Mesenchymal stem cell (in vitro differentiated cells and primary cell): ENCODE measurements around the gene NFATC3.

ENCODE experiments used
- DNase-seq: peaks from one replicate; pipeline ENCODE4 v3.0.0-alpha.2; 2013
- H2AFZ ChIP-seq: one replicate; pipeline ENCODE4 v1.6.1; 2013; ENCODE audit warnings: low read depth, mild to moderate bottlenecking, control low read depth, inconsistent platforms, low read length, moderate library complexity
- H2AK5ac ChIP-seq: 2 replicates; pipeline ENCODE4 v1.6.1; 2013; ENCODE audit warnings: low read length, moderate library complexity, mild to moderate bottlenecking, inconsistent platforms; ENCODE audit not compliant: severe bottlenecking
- H2BK120ac ChIP-seq: one replicate; pipeline ENCODE4 v1.6.1; 2013; ENCODE audit warnings: low read depth, mild to moderate bottlenecking, inconsistent platforms, low read length, moderate library complexity
- H2BK12ac ChIP-seq, 2 experiments: one replicate each; pipeline ENCODE4 v1.6.1; 2013; ENCODE audit warnings: inconsistent platforms in 2 of 2, low read length in 2 of 2, mild to moderate bottlenecking in 2 of 2, moderate library complexity in 2 of 2, control low read depth in 1 of 2
- H2BK15ac ChIP-seq: one replicate; pipeline ENCODE4 v1.6.1; 2013; ENCODE audit warnings: mild to moderate bottlenecking, low read depth, inconsistent platforms; ENCODE audit not compliant: poor library complexity, severe bottlenecking
- H2BK5ac ChIP-seq: 2 replicates; pipeline ENCODE4 v1.6.1; 2013; ENCODE audit warnings: low read depth, mild to moderate bottlenecking, low read length, control low read depth, inconsistent platforms; ENCODE audit not compliant: poor library complexity, severe bottlenecking
- H3K14ac ChIP-seq, 2 experiments: one replicate each; pipeline ENCODE4 v1.6.1; 2013; ENCODE audit warnings: inconsistent platforms in 2 of 2, low read length in 2 of 2, control low read depth in 1 of 2, mild to moderate bottlenecking in 1 of 2, moderate library complexity in 1 of 2
- H3K18ac ChIP-seq, 2 experiments: one replicate each; pipeline ENCODE4 v1.6.1; 2013; ENCODE audit warnings: inconsistent platforms in 2 of 2, low read length in 2 of 2, control low read depth in 1 of 2, low read depth in 1 of 2, mild to moderate bottlenecking in 1 of 2
- H3K23ac ChIP-seq, 2 experiments: one replicate each; pipeline ENCODE4 v1.6.1; 2013; ENCODE audit warnings: inconsistent platforms in 2 of 2, low read length in 2 of 2, mild to moderate bottlenecking in 2 of 2, moderate library complexity in 2 of 2, control low read depth in 1 of 2
- H3K27ac ChIP-seq: 2 replicates; pipeline ENCODE4 v1.5.1; 2013; ENCODE audit warnings: mild to moderate bottlenecking, moderate library complexity, low read length, control low read depth, inconsistent platforms; ENCODE audit not compliant: poor library complexity, severe bottlenecking
- H3K27me3 ChIP-seq, 2 experiments: 2 replicates each; pipeline versions ENCODE4 v1.6.1 to v1.7.0; 2013; ENCODE audit warnings: low read length in 2 of 2, mild to moderate bottlenecking in 2 of 2, moderate library complexity in 2 of 2, control low read depth in 1 of 2, inconsistent platforms in 1 of 2; ENCODE audit not compliant: control insufficient read depth in 1 of 2, insufficient read depth in 1 of 2
- H3K36me3 ChIP-seq, 2 experiments: 2 replicates each; pipeline versions ENCODE4 v1.6.1 to v1.7.0; 2013; ENCODE audit warnings: low read length in 2 of 2, control low read depth in 1 of 2, inconsistent platforms in 1 of 2, low read depth in 1 of 2, mild to moderate bottlenecking in 1 of 2; ENCODE audit not compliant: insufficient read depth in 2 of 2, control insufficient read depth in 1 of 2
- H3K4ac ChIP-seq, 2 experiments: one replicate each; pipeline ENCODE4 v1.6.1; 2013; ENCODE audit warnings: inconsistent platforms in 2 of 2, low read length in 2 of 2, mild to moderate bottlenecking in 2 of 2, moderate library complexity in 2 of 2, control low read depth in 1 of 2, low read depth in 1 of 2
- H3K4me1 ChIP-seq: 2 replicates; pipeline ENCODE4 v1.6.1; 2013; ENCODE audit warnings: low read depth, low read length, control low read depth; ENCODE audit not compliant: control insufficient read depth, insufficient read depth
- H3K4me2 ChIP-seq: 2 replicates; pipeline ENCODE4 v1.6.1; 2013; ENCODE audit warnings: low read length, mild to moderate bottlenecking, inconsistent platforms; ENCODE audit not compliant: poor library complexity, severe bottlenecking
- H3K4me3 ChIP-seq, 2 experiments: 2 replicates each; pipeline versions ENCODE4 v1.5.1 to v1.7.0; 2013; ENCODE audit warnings: low read length in 2 of 2, mild to moderate bottlenecking in 2 of 2, control low read depth in 1 of 2, low read depth in 1 of 2; ENCODE audit not compliant: insufficient read depth in 1 of 2
- H3K79me1 ChIP-seq: replicated peaks from 2 replicates; pipeline ENCODE4 v1.6.1; 2013; ENCODE audit warnings: mild to moderate bottlenecking, control low read depth, low read length, inconsistent platforms; ENCODE audit not compliant: poor library complexity, severe bottlenecking
- H3K9ac ChIP-seq: 2 replicates; pipeline ENCODE4 v1.7.0; 2013; ENCODE audit warnings: mild to moderate bottlenecking, low read length, moderate library complexity
- H3K9me3 ChIP-seq: 2 replicates; pipeline ENCODE4 v1.7.0; 2013; ENCODE audit warnings: mild to moderate bottlenecking, low read length; ENCODE audit not compliant: control insufficient read depth
- H4K8ac ChIP-seq: one replicate; pipeline ENCODE4 v1.6.1; 2013; ENCODE audit warnings: inconsistent platforms, mild to moderate bottlenecking, low read length, moderate library complexity
- H4K91ac ChIP-seq: one replicate; pipeline ENCODE4 v1.6.1; 2013; ENCODE audit warnings: mild to moderate bottlenecking, low read length, inconsistent platforms
- WGBS: methylation state at CpG from one replicate; pipeline ENCODE4 v1.1.7; 2013; ENCODE audit warnings: mixed read lengths; 5-methylcytosine and 5-hydroxymethylcytosine counted together

NFATC3 gene

DNA sequence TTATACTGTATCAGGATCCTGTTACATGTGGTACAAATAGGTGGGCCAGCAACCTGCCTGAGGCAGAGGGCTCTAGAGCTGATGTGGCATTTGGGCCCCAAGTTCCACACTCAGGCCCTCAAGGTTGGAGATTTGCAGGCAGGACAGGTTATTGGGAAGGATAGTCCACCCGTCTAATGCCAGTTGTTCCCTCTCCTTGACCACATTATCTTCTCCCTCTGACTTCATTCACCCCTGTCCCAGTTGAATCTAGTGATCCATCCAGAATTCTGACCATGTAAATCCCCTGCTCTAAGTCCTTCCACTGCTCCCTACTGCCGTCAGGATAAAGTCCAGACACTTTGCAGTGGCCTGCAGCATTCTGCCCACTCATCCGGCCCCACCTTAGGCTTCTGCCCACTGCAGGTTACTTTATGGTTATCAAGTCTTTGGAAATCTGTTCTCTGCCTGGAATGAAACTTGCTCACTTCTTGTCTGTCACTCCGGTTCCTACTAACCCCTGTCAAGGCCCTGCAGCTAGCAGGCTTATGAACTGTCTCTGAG, 1.9 kb upstream of the NFATC3 start:
- no peaks in the 10 kb centered on the region for H3K27me3 ChIP-seq
- peak overlapping the region in 1 of 2 experiments; percentile 69 for H3K18ac ChIP-seq
- H3K14ac ChIP-seq: no peak overlapping the region
- H2AFZ ChIP-seq: no peak overlapping the region
- no peaks in the 10 kb centered on the region for H3K9me3 ChIP-seq
- peak overlapping the region; percentile 78 for H4K91ac ChIP-seq
- H2BK12ac ChIP-seq: peak overlapping the region; percentile 1 to 87
- H3K4me1 ChIP-seq: peaks cover 12% of the 10 kb centered on the region
- H2BK120ac ChIP-seq: peak overlapping the region; percentile 42
- peaks cover 8 to 20% of the 10 kb centered on the region in 2 experiments for H3K36me3 ChIP-seq
- H3K23ac ChIP-seq: no peak overlapping the region
- no peaks in the 10 kb centered on the region for H3K79me1 ChIP-seq
- DNase-seq: no peak
- no peak overlapping the region for H3K4me2 ChIP-seq
- H2BK15ac ChIP-seq: no peak overlapping the region
- peak overlapping the region; percentile 79 for H4K8ac ChIP-seq
- H3K4me3 ChIP-seq: no peak overlapping the region
- no peak overlapping the region for H2BK5ac ChIP-seq
- peak overlapping the region; percentile 79 for H3K27ac ChIP-seq
- H2AK5ac ChIP-seq: peak overlapping the region; percentile 18
- 96% methylated on average over 4 of the region's 4 CpGs for WGBS
- no peak overlapping the region for H3K9ac ChIP-seq
- H3K4ac ChIP-seq: peak overlapping the region; percentile 68 to 81

DNA sequence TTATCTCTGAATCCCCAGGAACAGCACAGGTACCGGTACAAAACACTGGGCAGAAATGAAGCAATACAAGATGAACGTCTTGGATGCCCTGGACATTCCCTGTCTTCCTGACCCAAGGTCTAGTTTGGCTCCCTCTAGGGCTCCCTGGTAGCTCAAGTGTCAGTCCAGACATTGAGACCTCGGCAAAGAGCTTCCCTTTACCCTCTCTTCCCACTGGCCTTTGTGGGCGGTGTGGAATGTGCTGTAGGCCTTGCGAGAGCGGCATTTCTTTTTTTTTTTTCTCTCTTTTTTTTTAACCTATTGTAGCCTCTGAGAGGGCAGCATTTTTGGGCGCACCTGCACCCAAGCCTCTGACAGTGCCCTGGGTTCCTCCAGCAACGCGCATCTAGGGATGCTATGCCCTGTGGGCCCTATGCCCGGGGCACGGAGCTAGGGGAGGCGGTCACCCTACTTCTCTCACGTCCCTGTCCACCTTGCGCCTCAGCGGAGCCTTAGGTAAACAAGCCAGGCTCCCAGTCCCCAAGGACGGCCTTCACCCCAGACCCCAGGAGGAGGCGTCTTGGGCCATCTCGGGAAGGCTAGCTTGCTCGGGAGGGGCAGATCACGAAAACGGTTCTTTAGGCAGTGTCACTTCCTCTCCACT, 1.2 kb upstream of the NFATC3 start:
- H4K8ac ChIP-seq: peak overlapping the region; percentile 84
- peak; percentile 75 for DNase-seq
- H3K27me3 ChIP-seq: no peaks in the 10 kb centered on the region
- 22% methylated on average over 19 of the region's 21 CpGs for WGBS
- no peaks in the 10 kb centered on the region for H3K9me3 ChIP-seq
- peak overlapping the region in 1 of 2 experiments; percentile 82 for H3K14ac ChIP-seq
- no peak overlapping the region for H2BK15ac ChIP-seq
- peak overlapping the region; percentile 26 to 99 for H3K4ac ChIP-seq
- peak overlapping the region; percentile 1 to 98 for H2BK12ac ChIP-seq
- H3K4me1 ChIP-seq: peaks cover 12% of the 10 kb centered on the region
- peaks cover 2 to 14% of the 10 kb centered on the region in 2 experiments for H3K36me3 ChIP-seq
- no peak overlapping the region for H2BK120ac ChIP-seq
- peak overlapping the region; percentile 79 for H3K27ac ChIP-seq
- peak overlapping the region; percentile 90 for H3K9ac ChIP-seq
- peak overlapping the region; percentile 91 to 95 for H3K18ac ChIP-seq
- peak overlapping the region; percentile 87 for H4K91ac ChIP-seq
- H2AFZ ChIP-seq: peak overlapping the region; percentile 33
- H3K4me2 ChIP-seq: peak overlapping the region; percentile 90
- peak overlapping the region in 1 of 2 experiments; percentile 14 for H3K23ac ChIP-seq
- H2BK5ac ChIP-seq: peak overlapping the region; percentile 45
- H3K79me1 ChIP-seq: no peaks in the 10 kb centered on the region
- H3K4me3 ChIP-seq: peak overlapping the region; percentile 49 to 80
- no peak overlapping the region for H2AK5ac ChIP-seq

DNA sequence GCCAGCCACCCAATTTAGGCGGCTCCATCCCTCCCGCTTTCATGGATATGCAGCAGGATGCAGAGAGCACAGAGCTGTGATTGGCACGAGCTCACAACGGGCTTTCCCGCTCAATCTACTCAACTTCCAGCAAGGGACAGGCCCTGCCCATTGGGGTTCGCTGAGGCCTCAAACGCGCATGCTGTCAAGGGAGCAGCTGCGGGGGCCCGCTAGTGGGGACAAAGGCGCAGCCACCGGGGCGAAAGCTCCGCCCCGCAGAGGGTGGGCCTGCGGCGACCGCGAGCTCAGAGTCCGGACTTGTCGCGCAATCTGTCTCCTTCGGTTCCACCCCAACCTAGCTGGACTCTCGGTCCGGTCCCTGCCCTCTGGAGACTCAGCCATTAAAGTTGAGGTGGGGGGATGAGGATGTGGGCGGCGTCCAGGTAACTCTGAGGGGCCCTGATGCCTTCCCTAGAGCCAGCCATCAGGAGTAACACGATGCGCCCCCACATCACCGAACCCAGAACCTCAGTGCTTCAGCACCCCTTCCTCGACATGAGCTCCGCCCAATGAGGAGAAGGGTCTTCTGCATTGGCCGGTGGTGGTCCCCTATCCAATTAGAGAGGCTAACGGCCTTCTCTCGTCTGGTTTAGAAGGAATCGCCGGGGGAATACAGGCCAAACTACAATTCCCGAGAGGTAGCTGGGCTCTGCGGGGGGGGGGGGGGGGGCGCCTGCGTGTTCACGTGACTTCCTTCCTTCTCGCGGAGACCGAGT, 489 bp upstream of the NFATC3 start:
- WGBS: under 1% methylated on average over 39 of the region's 45 CpGs
- Histone ChIP-seq H3K27ac (peak overlapping the region; percentile 79), H2AK5ac (no peak overlapping the region)

DNA sequence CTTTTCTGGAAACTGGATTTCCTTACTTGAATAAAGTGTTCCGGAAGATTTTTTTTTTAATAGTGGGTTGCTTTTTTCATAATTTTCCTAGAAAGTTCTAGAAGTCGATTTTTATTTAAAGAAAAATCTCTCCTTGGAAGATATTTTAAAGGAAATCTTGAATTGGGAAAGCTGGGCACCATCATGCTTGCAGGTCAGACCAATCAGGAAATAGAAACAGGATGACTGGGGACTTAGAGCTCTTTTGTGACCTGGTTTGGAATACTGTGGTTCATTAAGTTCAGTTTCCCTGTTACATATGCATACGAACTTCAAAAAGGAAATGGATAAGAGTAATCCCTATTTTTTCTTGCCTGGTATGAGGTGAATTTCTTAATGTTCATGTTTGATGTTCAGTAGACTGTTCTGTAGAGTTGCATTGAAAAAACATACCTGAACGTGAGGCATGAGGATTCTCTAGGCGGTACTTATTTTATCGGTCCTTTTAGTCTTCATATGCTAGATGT, 1.2 kb downstream of the NFATC3 start:
- H3K18ac ChIP-seq: no peak overlapping the region
- WGBS: 9% methylated on average over 1 of the region's 6 CpGs
- H3K36me3 ChIP-seq: no peaks in the 10 kb centered on the region
- peak overlapping the region in 1 of 2 experiments; percentile 93 for H3K4me3 ChIP-seq
- H2BK12ac ChIP-seq: no peak overlapping the region
- H3K79me1 ChIP-seq: no peaks in the 10 kb centered on the region
- no peaks in the 10 kb centered on the region for H3K9me3 ChIP-seq
- no peak overlapping the region for H4K91ac ChIP-seq
- no peak overlapping the region for H3K4ac ChIP-seq
- H3K9ac ChIP-seq: peak overlapping the region; percentile 95
- no peak overlapping the region for H2AFZ ChIP-seq
- no peak overlapping the region for H2BK120ac ChIP-seq
- H3K4me1 ChIP-seq: peaks cover 12% of the 10 kb centered on the region
- H3K4me2 ChIP-seq: peak overlapping the region; percentile 92
- no peak overlapping the region for H3K27ac ChIP-seq
- H2AK5ac ChIP-seq: no peak overlapping the region
- peak; percentile 71 for DNase-seq
- H2BK15ac ChIP-seq: no peak overlapping the region
- no peak overlapping the region for H3K14ac ChIP-seq
- no peak overlapping the region for H4K8ac ChIP-seq
- no peaks in the 10 kb centered on the region for H3K27me3 ChIP-seq
- no peak overlapping the region for H2BK5ac ChIP-seq
- H3K23ac ChIP-seq: no peak overlapping the region

More for the DNA sequence above, 489 bp upstream of the NFATC3 start:
- H3K4me2 ChIP-seq: peak overlapping the region; percentile 90
- peak overlapping the region; percentile 45 for H2BK5ac ChIP-seq
- H4K8ac ChIP-seq: peak overlapping the region; percentile 99
- H3K9ac ChIP-seq: peak overlapping the region; percentile 90
- H3K79me1 ChIP-seq: no peaks in the 10 kb centered on the region
- H3K9me3 ChIP-seq: no peaks in the 10 kb centered on the region
- peak overlapping the region; percentile 49 to 80 for H3K4me3 ChIP-seq
- H3K36me3 ChIP-seq: peaks cover 0 to 7% of the 10 kb centered on the region in 2 experiments
- H2AFZ ChIP-seq: peak overlapping the region; percentile 43
- H3K23ac ChIP-seq: no peak overlapping the region
- peak overlapping the region in 1 of 2 experiments; percentile 82 for H3K14ac ChIP-seq
- peak overlapping the region in 1 of 2 experiments; percentile 98 for H2BK12ac ChIP-seq
- peak overlapping the region; percentile 96 for H4K91ac ChIP-seq
- H3K4ac ChIP-seq: peak overlapping the region; percentile 75 to 99
- H2BK15ac ChIP-seq: peak overlapping the region; percentile 94
- H3K4me1 ChIP-seq: peaks cover 12% of the 10 kb centered on the region
- no peaks in the 10 kb centered on the region for H3K27me3 ChIP-seq
- H2BK120ac ChIP-seq: peak overlapping the region; percentile 95
- peak overlapping the region; percentile 94 to 95 for H3K18ac ChIP-seq
- DNase-seq: peak; percentile 87
